OCI-LY7 (cell line): ENCODE data around the gene CCR7.

Source experiments
- CTCF ChIP-seq: fragments of 200-600 bp; sonication (generic); conservative IDR thresholded peaks from 2 replicates; pipeline ENCODE4 v1.5.1; 2014; ENCODE audit warnings: mild to moderate bottlenecking, antibody characterized with exemption, low read length, moderate library complexity, mixed read lengths
- EZH2phosphoT487 ChIP-seq: fragments of 200-600 bp; sonication (generic); IDR thresholded peaks from 2 replicates; pipeline ENCODE4 v1.6.1; 2018; ENCODE audit warnings: low read depth, borderline replicate concordance, mild to moderate bottlenecking, mixed run types, antibody characterized with exemption, low read length, moderate library complexity, mixed read lengths

GRCh38 chr17:40552806-40553693 lies 12.2 kb downstream of the CCR7 start:
- TF ChIP-seq EZH2phosphoT487 (no peak), CTCF (no peak)
